Chondrocyte (in vitro differentiated cells): Measurements from ENCODE around the gene PALLD. TPM values are rescaled to one million over a fixed set of nuclear protein-coding genes. Genes with fewer than 3 reads are reported as not detected.

Experiments used
- DNase-seq: peaks from one replicate; pipeline ENCODE4 v3.0.0; 2021; ENCODE audit warnings: mixed read lengths, low spot score
- H3K27ac Mint-ChIP-seq: one replicate; pipeline ENCODE4 v1.8.0; 2021; ENCODE audit warnings: mild to moderate bottlenecking, moderate library complexity, mixed read lengths; ENCODE audit not compliant: unreplicated experiment
- H3K27me3 Mint-ChIP-seq: 2 replicates; pipeline ENCODE4 v1.8.0; 2021; ENCODE audit warnings: low read depth, mixed read lengths
- H3K36me3 Mint-ChIP-seq: 2 replicates; pipeline ENCODE4 v1.8.0; 2021; ENCODE audit warnings: low read depth, mixed read lengths
- H3K4me1 Mint-ChIP-seq: 2 replicates; pipeline ENCODE4 v1.8.0; 2021; ENCODE audit warnings: low read depth, mild to moderate bottlenecking, mixed read lengths
- H3K4me3 Mint-ChIP-seq: one replicate; pipeline ENCODE4 v1.8.0; 2021; ENCODE audit warnings: mild to moderate bottlenecking, moderate library complexity, mixed read lengths; ENCODE audit not compliant: unreplicated experiment
- H3K9me3 Mint-ChIP-seq: 2 replicates; pipeline ENCODE4 v1.8.0; 2021; ENCODE audit warnings: low read depth, mixed read lengths
- CTCF ChIP-seq: fragments of 200-600 bp; sonication (generic); IDR thresholded peaks from 2 replicates; pipeline ENCODE4 v1.5.0; 2021; ENCODE audit warnings: antibody characterized with exemption, mild to moderate bottlenecking, moderate library complexity
- total RNA-seq: library from RNA; stranded (reverse); gene quantifications from 3 replicates; pipeline ENCODE4 v1.2.1, GENCODE V29; 2021

PALLD gene
- total RNA-seq, 1 donor from 2014 or later: 900 TPM

- Mint-ChIP-seq H3K27ac (peak overlapping the region; percentile 84), H3K36me3 (peaks cover 22% of the 10 kb centered on the region), H3K4me3 (no peak overlapping the region), H3K9me3 (no peaks in the 10 kb centered on the region), H3K4me1 (peaks cover 90% of the 10 kb centered on the region), H3K27me3 (no peaks in the 10 kb centered on the region)
- no peak for DNase-seq
- TF ChIP-seq CTCF: no peak
Measured at GRCh38 chr4:168846414-168846813, 349.6 kb downstream of the PALLD start.

- H3K27me3 Mint-ChIP-seq: no peaks in the 10 kb centered on the region
- TF ChIP-seq CTCF: no peak
- peak overlapping the region; percentile 4 for H3K4me3 Mint-ChIP-seq
- peaks cover 88% of the 10 kb centered on the region for H3K4me1 Mint-ChIP-seq
- peaks cover 21% of the 10 kb centered on the region for H3K36me3 Mint-ChIP-seq
- peak overlapping the region; percentile 90 for H3K27ac Mint-ChIP-seq
- DNase-seq: no peak
- no peaks in the 10 kb centered on the region for H3K9me3 Mint-ChIP-seq
Measured at GRCh38 chr4:168847771-168848502, 351.1 kb downstream of the PALLD start.

GRCh38 chr4:168849030-168849675, 352.3 kb downstream of the PALLD start:
- Mint-ChIP-seq H3K4me1 (peaks cover 88% of the 10 kb centered on the region), H3K27ac (peak overlapping the region; percentile 90), H3K9me3 (no peaks in the 10 kb centered on the region), H3K4me3 (peak overlapping the region; percentile 45), H3K36me3 (peaks cover 24% of the 10 kb centered on the region), H3K27me3 (no peaks in the 10 kb centered on the region)
- TF ChIP-seq CTCF: no peak
- DNase-seq: no peak

- no peak for DNase-seq
- Mint-ChIP-seq H3K27me3 (no peaks in the 10 kb centered on the region), H3K27ac (peak overlapping the region; percentile 90), H3K9me3 (no peaks in the 10 kb centered on the region), H3K4me1 (peaks cover 88% of the 10 kb centered on the region), H3K36me3 (peaks cover 25% of the 10 kb centered on the region), H3K4me3 (peak overlapping the region; percentile 39)
- TF ChIP-seq CTCF: no peak
Measured at GRCh38 chr4:168849997-168850396, 353.1 kb downstream of the PALLD start.

- peaks cover 43% of the 10 kb centered on the region for H3K36me3 Mint-ChIP-seq
- no peaks in the 10 kb centered on the region for H3K27me3 Mint-ChIP-seq
- H3K4me3 Mint-ChIP-seq: no peak overlapping the region
- H3K4me1 Mint-ChIP-seq: peaks cover 94% of the 10 kb centered on the region
- no peak for TF ChIP-seq CTCF
- H3K27ac Mint-ChIP-seq: peak overlapping the region; percentile 94
- no peak for DNase-seq
- no peaks in the 10 kb centered on the region for H3K9me3 Mint-ChIP-seq
Measured at GRCh38 chr4:168852387-168852786, 355.5 kb downstream of the PALLD start.
